NCI-H2029 (cell line): Measurements from ENCODE around the gene BCO1.

Source experiments
- DNase-seq: peaks from one replicate; lab custom pipeline; 2025; lab: John Stamatoyannopoulos, UW

BCO1 gene

DNA sequence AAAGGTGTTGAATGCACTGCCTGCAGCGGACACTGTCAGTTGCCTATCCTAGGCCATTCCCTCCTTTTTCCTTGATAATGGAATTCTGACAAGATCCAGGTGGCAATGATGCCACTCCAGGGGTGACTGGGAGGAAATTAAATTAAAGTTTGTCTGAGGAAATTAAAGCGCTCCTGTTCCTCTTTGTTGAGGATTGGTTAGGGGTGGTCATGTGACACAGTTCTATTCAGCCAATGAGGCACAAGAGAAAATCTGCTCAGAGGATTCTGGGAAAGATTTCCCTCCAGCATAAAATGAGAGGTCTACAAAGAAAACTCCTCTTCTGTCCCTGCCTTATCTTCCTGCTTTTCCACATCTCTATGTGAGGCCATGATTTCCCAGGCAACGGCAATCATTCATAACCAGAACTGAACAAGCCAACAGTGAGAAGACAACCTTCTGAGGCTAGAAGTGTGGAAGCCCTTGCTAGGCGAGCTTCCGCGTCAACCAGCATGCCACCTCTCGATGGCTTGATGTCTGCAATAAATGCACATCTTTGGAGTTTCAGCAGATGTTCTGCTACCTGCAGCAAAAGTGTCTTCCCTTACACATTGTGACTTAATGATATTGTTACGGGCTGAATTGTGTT lies 5.6 kb upstream of the BCO1 start:
- no peak for DNase-seq

DNA sequence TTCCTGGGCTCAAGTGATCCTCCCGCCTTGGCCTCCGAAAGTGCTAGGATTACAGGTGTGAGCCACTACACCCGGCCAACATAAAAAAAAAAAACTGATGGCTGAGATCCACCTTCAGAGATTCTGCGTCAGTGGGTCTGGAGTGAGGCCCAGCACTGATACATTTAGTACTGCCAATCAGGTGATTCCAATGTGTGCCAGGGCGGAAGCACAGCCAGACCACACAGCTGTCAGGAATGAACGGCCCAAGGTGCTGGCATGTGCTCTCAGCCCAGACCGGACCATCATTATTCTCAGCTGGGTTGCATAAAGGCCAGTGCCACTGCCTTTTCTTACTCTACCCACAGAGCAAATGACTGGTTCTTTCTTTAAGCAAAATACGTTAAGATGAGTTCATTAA lies 1.2 kb upstream of the BCO1 start:
- DNase-seq, result peak; percentile 65

DNA sequence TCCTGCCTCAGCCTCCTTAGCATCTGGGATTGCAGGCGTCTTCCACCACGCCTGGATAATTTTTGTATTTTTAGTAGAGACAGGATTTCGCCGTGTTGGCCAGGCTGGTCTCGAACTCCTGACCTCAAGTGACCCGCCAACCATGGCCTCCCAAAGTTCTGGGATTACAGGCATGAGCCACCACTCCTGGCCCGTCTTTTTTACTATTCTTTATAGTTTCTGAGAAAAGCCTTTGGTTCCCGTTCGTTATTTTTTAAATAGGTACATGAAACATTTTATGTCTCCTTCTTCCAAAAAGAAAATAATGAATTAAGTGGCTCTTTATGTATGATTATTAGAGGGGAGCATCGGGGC lies 570 bp upstream of the BCO1 start:
- DNase-seq, result no peak

DNA sequence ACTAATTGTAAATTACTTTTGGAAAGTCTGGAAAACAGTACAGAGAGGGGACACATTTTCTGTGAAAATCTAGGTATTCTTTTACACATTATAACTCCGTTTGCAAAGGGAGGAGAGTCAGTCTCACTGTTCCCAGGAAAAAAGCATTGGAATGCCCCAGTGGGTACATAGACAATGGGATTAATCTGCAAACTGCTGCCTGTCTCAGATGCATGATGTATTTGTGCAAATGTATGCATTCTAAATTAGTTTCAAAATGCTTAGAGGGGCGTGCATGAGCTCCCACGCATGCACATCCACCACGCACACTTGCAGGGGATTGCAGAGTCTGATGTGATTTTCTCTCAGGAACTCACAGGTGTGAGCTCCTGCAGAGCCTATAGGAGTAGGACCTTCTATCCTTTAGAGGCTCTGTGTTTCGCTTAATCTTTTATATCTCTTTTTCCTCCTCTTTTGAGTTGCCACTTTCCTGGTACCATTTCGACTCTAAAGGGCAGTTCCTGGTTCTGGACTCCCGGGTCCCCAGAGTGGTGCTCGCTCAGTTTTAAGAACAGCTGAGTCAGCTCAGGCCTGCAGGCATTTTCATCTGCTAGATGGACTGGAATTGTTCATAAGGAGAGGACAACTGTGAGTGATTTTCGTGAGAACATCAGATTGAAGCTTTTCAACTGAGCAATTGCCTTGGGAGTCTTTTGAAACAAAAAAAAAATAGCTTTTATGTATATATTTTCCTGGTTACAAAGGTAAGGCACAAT lies 1.1 kb downstream of the BCO1 start:
- DNase-seq, result no peak

GRCh38 chr16:81241706-81242105 lies 3.2 kb downstream of the BCO1 start:
- DNase-seq, result no peak

GRCh38 chr16:81242977-81243618 lies 4.6 kb downstream of the BCO1 start:
- no peak for DNase-seq

DNA sequence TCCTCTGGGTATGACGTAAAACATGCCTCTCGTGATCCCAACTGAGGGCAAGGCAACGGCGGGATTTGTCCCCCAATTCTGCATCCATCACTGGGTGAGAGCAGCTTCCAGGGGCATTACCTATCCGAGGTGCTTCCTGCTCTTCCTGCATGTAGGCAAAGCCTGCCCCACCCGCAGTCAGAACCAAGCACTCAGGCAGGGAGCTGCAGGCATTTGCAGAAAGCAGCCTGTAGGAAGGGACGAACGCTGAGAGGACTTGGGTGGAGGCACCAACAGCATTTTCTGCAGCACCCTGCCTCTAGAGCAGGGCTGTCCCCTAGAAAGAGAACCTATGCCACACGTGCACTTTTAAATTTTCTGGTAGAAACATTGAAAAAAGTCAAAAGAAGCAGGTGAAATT lies 5.5 kb downstream of the BCO1 start:
- no peak for DNase-seq

- DNase-seq, result no peak
Observed at GRCh38 chr16:81251871-81252270, 13.4 kb downstream of the BCO1 start.

- no peak for DNase-seq
Observed at GRCh38 chr16:81253141-81253540, 14.7 kb downstream of the BCO1 start.

GRCh38 chr16:81254922-81255526 lies 16.5 kb downstream of the BCO1 start:
- no peak for DNase-seq

DNA sequence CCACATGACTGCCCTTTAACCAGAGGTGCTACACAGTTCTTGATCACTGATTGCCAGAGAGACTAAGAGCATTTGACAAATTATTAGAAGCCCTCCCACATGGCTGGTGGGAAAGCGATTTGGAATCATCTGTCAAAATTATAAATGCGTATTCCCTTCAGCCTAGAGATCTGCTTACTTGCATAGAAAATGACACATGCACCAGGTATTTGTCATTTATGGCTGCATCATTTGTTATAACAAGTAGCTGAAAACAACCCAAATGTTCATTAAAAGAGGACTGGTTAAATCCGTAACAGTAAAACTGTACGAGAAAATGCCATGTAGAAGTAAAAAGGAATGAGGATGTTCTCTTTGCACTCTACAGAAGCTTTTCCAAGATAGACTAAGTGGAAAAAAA lies 21.4 kb downstream of the BCO1 start:
- DNase-seq, result no peak

DNA sequence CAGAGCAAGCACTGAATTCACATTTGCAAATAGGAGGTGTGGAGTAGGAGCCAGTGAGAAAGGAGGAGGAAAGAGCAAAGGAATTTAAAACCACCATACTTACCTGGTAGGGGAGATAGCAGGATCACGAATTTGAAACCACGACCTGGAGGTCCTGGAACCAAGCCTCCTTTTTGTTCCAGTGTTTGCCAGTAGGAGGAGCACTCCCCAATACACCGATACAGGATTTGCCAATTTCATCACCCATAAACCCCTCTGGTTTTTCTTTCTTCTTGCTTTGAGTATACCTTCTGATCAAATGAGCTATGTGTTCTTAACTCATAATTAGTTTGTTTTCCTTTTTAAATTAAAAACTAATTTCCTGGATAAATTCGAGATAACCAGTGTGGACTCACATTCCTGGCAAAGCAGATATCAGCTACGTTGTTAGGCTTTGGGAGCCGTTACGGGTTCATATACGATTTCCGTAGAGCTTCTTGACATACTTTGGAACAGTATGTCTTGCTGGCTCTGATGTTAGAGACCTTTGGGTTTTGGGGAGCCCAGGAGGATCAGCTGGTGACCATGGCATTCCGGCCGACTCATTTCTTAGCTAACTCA lies 22.7 kb downstream of the BCO1 start:
- no peak for DNase-seq

DNA sequence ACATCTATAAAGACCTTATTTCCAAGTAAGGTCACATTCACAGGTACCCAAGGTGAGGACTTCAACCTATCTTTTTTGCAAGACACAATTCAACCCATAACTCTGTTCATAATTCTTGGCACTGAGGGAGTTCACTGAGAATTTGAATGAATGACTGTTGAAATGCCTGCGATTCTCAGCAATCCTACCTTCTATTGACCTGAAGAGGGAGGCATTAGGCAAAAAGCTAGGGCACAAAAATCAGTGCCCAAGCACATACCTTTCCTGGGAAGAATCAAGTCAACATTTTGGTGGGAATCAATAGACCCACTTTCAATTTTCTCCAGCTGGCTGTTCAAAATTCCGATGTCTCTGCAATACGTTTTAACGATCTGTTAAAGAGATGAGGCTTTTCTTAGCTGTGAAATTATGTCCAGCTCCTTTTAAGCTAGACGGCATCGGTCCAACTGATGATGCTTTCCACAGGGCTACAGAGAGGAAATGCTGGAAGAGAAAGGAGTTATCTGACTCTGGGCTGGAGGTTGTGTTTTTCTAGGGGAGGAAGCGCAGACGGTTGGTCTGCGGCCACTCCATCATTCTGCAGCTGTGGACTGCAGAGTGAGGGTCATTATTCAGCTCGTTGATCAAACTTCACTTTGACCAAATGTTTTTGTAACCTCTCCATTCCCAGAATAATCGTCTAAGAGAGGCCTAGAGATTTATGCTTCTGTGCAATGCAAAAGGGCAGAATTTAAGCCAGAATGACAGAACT lies 25.2 kb downstream of the BCO1 start:
- no peak for DNase-seq

- no peak for DNase-seq
Observed at GRCh38 chr16:81264386-81264785, 25.9 kb downstream of the BCO1 start.

DNA sequence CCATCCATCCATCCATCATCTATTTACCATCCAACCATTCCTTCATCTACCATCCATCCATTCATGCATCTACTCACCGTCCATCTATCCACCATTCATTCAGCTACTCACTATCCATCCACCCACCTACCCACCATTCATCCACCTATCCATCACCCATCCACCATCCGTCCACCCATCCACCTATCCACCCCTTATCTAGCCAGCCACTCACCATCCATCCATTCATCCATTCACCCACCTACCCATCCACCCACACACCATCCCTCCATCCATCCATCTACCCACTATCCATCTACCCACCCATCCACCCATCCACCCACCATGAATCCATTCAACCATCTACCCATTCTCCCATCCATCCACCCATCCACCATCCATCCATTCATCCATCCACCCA lies 26.6 kb downstream of the BCO1 start:
- no peak for DNase-seq

GRCh38 chr16:81265658-81266451 lies 27.4 kb downstream of the BCO1 start:
- no peak for DNase-seq

GRCh38 chr16:81266680-81267095 lies 28.2 kb downstream of the BCO1 start:
- no peak for DNase-seq

- no peak for DNase-seq
Observed at GRCh38 chr16:81268509-81268908, 30.0 kb downstream of the BCO1 start.

- DNase-seq, result no peak
Observed at GRCh38 chr16:81273223-81273950, 34.9 kb downstream of the BCO1 start.

DNA sequence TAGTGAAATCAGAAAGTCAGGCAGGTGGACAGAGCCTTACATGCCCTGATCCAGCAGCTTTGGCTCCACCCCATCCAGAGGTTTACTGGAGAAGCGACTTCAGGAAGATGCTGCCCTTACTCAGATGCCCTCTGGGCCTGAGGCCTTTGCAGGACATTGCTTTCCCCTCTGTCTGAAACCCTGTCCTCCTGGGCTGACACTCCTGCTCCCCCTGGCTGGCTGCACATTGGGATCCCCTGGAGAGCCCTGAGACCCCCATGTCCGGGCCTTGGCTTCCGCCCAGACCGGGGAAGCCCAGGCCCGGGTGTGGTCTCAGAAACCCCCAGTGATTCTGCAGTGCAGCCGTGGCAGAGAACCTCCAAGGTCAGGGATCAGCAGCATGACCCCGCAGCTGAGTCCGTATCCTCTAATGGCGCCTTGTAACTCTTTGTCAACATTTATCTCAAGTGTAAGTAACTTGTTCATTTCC lies 36.6 kb downstream of the BCO1 start:
- DNase-seq, result no peak
